HG02943 (cell line): ENCODE results near the gene STX1A.
"Not testable (repeated sequence)": the region's sequence is repeated elsewhere in the genome, so short reads cannot be mapped to it uniquely, and the experiment has no call there.

Experiments
- ATAC-seq: cut with Tn5 transposase; IDR thresholded peaks from one replicate; pipeline ENCODE4 v1.9.1; 2021; ENCODE audit warnings: mild to moderate bottlenecking, low read depth, moderate library complexity; ENCODE audit not compliant: unreplicated experiment

STX1A gene

DNA sequence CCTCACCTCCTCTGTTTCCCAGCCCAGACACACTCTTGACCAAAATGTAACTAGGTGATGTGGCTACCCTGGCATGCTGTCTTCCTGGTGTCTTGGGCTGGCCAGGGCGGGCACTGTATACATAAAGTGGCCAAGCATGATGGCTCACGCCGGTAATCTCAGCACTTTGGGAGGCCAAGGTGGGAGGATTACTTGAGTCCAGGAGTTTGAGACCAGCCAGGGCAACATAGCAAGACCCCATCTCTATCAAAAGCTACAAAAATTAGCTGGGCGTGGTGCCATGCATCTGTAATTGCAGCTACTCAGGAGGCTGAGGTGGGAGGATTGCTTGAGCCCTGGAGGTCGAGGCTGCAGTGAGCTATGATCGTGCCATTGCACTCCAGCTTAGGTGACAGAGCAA, 6.2 kb downstream of the STX1A start:
- ATAC-seq = not testable (repeated sequence)

DNA sequence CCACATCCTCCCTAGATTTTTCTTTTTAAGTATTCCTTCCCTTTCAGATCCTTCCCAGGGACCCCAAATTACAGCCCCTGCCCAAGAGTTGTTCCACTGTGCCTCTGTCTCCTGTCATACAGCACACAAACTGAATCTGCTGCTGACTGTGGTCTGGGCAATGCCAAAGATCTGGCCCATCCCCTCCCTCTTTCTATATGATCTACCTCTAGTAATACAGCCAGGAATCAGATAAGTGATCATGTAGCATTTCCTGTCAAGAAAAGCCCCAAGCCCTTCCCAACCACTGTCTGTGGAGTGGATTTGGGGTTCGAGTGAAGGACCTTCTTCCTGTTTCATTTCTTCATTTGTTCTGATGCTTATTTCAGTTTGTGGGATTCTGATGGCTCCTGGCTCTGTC, 6.7 kb downstream of the STX1A start:
- ATAC-seq = no peak

DNA sequence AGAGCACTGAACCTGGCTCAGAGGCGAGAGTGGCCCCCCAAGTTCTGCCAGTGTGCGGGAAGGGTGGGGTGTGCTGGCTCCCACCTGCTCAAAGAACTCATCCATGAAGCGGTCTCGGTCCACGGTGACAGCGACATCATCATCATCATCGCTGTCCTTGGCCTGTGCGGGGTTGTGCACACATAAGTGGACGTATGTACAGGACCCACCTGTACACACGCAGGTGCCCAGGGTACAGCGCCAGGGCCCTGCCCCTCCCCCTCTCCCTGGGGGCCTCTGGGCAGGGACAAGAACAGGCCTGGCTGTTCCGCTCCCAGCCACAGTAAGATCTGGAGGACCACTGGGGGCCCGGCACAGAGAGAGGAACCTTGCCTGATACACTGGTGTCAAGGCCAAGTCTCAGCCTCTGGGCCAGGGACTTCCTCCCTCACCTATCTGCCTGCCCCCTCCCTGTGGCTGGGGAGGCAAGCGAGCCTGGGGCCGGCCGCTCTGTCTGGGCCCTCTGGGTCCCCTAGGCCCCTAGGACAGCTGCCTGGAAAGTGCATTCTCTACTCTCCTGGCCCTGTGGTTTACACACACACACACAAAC, 10.4 kb downstream of the STX1A start:
- no peak for ATAC-seq

DNA sequence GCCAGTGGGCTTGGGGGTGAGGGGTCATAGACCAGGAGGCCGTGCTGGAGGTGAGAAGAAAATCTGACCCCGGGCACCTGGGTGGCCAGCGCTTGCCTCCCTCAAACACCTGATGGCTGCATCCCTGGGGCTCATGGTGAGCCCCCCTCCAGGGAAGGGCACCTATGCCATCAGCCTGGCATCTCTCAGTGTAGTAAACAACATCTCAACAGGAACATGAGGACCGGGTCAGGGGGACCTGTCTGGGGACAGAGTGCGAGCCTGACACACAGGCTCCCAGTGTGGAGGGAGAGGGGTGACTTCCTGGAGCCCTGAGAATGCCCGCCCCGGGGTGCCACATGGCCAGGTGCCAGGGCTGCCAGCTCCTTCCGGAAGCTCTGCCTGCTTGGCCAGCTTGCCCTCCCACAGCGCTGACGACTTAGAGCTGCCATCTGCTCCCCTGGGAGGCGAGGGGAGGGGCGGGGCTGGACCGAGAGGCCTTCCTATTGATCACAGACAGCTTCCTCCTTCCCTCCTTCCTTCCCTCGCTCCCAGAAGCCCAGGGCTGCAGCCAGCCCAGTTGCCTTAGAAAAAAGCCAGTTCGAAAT, 12.3 kb downstream of the STX1A start:
- ATAC-seq = no peak

DNA sequence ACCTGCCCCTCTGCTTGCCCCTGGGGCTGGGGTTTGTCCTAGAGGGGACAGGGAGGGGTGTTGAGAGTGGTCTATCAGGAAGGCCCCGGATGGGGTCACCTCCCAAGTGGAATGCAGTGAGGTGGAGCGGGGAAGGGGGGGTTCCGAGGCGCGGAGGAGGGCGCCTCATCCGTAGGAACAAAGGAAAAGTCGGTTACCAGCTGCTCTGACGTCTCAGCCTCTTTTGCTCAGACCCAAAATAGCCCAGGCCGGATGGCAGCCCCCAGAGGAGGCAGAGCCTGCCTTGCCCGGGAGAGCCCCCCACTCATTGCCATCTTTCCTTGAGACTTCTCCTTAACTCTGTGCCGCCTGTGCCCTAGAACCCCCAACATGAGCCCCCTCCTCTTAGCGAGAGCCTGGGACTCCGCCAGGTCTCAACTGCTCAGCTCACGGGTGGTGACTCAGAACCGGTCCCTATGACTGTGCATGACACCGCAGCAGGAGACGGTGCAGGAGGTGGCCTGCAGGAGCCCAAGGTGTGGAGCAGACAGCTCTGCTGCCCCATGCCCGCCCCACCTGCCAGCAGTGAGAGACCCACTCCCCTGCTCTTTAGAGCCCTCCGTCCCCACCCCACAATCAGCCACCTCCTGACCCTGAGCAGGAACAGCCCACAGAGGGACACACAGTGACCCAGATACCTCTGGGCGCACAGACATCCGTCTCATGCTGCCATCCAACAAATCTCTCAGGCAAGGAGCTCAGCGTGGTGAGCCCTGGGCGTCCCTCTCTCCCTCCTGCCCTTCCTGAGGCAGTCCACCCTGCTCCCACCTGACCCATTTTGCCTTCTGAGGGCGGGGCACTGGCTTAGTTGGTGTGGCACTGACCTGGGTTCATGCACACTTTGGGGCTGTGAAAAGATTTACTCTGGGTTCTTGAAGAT, 13.1 kb downstream of the STX1A start:
- no peak for ATAC-seq

DNA sequence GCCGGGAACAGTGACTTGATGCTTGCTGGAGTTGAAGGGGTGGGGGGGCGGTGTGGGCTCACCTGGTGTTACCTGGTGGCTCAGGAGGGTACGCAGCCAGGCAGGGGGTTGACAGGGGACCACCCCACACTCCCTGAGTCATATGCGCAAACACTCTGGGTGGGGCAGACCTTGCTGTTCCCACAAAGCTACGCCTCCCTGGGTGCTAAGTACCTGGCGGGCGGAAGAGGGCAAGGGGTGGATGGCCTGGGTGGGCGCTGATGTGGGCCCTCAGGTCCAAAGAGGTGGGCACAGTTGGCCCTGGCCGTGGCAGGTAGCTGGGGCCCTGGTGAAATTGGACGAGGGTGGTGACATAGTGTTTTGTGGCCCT, 13.9 kb downstream of the STX1A start:
- no peak for ATAC-seq

DNA sequence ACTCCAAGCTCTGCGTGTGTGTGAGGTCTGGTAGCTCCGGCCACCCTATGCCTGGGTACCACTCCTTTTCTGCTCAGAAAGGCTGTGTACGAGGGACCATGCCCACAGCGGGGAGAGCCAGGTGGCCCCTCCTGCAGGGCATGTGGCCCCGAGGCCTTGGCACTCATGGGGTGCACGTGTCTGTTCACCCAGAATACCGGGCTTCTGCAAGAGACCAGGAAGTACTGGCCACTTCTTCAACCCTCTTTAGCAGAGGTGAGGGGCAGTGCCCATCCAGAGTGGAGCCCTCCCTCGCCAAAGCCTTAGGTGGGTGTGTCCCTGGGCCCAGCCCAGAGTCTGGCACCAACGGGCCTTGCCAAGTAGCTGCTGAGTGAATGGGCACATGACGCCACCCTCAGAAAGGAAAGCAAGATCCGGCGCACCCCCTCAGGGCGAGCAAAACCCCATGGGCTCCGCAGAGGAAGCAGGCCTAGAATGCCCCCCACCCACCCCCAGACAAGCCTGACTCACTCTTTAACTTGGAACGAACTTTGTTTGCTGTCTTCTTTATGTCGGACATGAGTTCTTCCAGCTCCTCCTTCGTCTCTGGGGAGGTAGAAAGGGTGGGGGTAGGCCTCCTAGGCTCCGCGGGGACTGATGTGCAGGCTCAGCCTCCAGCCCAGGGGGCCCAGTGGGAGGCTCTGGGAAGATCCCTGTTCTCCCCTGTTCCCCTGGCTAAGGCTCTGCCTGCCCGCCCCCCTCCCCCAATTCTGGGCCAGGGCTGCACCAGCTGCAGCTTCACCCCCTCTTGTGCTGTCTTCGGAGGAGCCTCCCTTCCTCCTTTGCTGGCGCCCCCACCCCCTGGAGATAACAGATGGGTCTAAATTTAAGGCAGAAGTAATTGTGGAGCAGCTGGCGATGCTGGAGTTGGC, 14.6 kb downstream of the STX1A start:
- no peak for ATAC-seq

DNA sequence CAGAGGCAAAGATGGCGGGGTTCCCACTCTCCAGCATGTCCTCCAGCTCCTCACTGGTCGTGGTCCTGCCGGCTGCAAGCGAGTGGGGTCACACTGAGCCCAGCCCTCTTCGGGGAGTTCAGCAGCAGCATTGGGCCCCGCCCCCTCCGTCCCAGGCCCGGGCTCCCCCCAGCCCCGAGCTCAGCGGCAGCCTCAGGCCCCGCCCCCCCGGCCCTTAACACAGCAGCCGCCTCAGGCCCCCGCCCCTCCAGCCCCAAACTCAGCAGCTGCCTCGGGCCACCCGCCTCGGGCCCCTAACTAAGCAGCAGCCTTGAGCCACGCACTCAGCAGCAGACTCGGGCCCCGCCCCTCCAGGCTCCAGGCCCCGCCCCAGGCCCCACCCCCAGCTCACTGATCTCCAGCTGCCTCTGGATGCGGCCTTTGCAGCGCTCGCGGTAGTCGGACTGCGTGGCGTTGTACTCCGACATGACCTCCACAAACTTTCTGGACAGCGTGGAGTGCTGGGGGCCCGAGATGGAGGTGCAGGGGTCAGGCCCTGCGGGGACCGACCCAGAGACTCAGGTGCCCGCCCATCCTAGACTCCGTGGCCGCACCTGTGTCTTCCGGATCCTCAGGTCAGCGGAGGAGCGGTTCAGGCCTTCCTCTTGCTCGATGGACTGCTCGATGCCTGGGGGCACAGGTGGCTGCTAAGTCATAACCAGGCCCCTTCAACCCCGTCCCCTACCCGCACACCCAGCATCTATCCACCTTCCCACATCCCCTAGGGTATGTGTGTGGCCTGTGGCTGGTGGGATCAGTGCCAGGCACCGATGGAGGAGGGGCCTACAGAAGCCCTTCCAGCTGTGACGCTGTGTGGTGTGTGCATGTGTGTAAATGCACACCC, 15.5 kb downstream of the STX1A start:
- no peak for ATAC-seq

DNA sequence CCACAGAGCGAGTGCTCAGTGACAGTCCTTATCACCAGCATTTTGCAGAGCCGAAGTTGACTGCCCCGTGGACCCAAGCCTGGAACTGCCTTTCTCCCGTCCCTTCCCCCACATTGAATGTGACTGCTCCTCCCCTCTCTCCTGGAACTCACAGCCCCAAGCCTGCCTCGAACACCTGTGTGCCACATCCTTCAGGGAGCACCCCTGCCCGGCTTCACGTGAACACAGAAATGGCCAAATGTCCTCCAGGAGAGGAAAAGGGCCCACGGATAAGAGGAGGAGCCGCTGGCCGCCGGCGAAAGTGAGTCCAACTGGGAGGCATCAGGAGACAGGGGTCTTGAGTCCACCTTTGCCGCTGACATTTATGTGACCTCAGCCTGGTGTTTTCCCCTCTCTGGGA, 16.2 kb downstream of the STX1A start:
- no peak for ATAC-seq

DNA sequence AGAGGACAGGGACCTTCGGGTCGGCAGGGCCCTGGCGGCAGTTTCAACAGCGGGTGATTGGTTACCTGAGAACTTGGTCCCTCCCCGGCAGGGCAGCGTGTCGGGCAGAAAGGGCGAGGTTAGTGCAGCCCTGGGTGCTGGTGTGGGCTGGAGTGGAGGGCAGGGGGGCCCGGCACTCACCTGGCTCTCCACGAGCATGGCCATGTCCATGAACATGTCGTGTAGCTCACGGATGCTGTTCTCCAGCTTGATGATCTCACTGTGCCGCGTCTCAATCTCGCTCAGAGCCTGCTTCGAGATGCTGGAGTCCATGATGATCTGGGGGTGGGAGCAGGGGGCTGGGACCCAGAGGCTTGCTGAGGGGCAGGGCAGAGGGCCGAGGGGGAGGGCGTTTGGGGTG, 16.8 kb downstream of the STX1A start:
- ATAC-seq = no peak

DNA sequence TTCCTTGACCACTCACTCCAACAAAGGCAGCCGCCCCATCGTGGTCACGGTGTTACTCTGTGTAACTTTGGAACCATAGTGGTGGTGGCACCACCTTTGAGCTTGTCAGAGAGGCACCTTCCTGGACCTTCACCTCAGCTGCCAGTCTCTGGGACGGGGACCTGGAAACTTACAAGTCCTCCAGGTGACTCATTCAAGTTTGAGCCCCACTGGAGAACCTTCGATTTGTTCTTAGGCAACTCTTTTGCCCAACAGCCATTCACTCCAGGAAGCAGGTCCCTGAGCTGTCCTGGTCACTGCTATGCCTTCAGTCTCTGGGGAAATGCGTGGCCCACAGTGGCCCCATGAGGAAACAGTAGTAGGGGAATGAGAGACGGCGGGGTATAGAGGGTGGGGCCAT, 17.2 kb downstream of the STX1A start:
- no peak for ATAC-seq

DNA sequence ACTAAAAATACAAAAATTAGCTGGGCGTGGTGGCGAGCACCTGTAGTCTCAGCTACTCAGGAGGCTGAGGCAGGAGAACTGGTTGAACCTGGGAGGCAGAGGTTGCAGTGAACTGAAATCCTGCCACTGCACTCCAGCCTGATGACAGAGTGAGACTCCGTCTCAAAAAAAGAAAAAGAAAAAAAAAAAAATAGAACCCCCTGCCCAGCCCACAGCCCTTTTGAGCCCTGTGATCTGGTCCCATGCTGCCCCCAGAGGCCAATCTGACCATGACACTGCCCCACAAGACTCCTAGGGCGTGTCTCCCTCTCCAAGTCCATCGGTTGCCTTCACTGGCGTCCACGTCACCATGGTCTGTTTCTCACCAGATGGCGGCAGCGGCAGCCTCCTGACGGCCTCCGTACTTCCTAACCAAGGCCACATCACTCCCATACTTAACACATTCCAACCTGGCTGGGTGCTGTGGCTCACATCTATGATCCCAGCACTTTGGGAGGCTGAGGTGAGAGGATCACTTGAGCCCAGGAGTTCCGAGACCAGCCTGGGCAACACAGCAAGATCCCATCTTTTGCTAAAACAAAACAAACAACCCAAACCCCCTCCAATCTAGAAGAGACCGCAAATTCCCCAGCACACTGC, 18.0 kb downstream of the STX1A start:
- no peak for ATAC-seq

DNA sequence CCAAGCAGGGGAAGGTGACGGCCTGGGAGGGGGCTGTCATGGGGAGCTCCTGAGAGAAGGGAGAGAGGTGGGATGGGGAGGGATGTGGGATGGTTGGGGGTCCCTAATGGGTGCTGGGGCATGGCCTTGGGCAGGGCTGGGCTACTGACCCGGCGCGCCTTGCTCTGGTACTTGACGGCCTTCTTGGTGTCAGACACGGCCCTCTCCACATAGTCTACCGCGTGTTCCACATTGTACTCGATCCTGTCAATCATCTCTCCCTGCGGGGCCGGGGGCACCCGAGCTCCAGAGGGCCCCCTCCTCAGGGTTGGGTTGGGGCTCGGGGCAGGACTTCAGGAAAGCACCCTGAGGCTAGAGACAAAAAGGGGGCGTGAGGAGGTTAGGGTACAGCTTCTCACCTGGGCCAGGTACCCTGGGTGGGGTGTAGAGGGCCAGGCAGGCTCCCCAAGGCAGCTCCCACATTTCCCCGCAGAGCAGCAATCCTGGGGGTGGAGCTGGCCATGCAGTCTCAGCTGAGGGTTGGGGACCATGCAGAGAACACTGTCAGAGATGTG, 18.8 kb downstream of the STX1A start:
- ATAC-seq = no peak

DNA sequence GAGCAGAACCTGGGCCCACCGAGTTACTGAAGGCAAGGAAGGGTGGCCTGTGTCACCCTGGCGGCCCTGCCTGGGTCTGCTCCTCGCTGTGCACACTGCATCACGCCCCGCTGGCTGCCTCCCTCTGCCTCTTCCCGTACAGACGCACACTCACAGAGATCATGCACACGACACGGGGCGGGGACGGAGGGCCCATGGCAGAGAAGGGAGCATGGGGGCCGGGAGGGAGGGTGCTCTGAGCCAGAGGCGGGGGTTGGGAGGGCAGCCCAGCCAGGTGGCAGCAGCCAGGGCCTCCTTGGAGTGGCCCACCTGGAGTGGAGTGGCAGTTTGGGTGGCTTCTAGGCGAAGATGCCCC, 19.4 kb downstream of the STX1A start:
- ATAC-seq = no peak

DNA sequence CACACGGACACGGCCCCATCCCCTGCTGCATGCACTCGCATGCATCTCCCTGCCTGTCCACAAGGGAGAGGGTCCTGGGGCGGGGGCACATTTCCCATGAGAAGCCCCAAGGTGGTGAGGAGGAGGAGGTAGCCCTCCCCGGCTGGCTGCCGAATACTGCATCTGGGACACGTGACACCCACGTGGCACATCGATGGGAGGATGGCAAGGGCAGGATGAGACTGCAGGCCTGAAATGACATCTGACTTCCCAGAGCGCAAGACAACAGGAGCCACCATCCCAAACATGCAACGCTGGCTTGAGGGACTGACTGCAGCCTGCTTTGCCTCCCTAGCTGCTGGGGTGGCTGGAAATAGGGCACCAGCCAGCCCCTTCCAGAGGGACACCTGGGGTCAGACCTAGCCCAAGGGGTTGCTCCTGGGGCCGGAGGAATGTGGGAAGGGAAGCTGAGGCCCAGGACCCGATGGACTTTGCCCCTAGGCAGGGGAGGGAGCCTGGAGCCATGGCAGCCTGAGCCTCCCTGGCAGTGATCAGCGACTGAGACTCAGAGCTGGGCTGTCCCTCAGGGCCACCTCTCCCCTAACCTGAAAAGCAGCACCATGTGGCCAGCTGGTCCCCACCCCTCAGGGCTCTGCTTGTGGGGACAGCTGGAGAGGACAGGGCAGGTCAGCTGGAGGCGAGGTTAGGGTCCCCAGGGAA, 19.9 kb downstream of the STX1A start:
- no peak for ATAC-seq

DNA sequence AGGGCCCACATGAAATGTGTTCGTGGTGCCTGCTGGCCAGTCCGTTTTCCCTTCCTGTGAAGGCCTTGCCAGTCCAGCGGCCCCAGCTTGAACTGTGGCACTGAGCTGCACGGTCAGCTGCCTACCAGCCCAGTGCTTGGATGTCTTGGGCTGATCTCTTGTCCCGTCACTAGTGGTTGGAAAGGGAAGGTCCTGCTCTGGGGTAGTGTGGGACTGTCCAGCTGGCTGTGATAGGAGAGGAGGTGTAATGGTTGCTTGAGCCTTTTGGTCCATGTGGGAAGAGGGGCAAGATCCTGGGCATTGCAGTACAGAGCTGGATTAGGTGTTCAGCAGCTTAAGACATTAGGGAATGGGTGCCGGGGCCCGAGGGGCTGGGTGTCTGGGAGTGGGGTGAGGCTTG, 21.1 kb downstream of the STX1A start:
- no peak for ATAC-seq

DNA sequence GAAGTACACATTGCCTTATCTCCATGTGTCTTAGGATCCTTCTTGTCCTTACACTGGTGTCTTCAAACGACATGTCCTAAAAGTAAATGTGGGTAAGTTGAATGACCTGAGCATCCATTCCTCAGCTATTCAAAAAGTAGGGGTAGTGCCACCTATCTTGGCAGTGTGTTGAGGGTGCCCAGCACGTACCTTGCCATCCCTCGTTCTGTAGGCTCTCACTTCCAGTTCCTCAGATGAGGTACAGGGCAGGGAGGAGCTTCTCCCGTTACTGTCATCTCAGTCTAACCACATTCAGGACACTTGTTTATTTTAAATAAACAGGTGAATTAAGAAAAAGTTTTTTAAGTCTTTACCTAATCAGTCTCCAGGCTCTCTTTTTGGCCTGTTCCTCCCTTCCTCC, 23.1 kb downstream of the STX1A start:
- ATAC-seq = no peak

DNA sequence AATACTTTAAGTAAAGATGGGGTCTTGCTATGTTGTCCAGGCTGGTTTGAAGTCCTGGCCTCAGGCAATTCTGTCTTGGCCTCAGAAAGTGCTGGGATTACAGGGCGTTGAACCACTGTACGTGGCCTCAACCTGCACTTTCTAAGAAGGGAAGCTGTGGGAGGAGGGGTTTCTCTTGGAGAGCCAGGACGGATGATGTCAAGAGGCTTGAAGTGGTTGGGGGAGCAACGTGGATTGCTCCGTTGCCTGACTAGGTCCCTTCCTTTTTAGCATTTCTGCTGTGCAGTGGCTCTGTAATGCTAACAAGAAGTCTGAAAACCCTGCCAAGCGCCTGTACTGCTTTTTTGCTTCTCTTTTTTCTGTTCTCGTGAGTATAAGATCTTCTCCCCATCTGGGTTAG, 28.8 kb downstream of the STX1A start:
- ATAC-seq = no peak

DNA sequence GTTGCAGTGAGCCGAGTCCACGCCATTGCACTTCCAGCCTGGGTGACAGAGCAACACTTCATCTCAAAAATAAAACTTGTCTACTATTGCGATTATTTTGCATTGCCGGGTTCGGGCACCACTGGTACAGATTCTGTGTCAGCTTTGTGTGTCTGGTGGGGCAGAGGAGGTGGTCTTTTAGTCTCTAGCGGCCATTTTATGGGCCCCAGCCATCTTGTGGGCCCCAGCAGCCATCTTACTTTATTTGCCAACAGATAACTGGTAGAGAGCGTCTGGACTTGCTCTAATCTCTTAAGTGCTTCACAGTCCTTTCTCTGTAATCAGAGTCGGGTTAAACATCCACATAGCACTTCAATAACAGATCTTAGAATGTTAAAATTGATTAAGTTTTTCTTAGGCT, 31.2 kb downstream of the STX1A start:
- ATAC-seq = no peak
